ENCODE measurements around the gene VPS37C.

Gene VPS37C

GRCh38 chr11:61119571-61119970 lies 41.7 kb downstream of the VPS37C start:
- H3K4me3 ChIP-seq (ENCODE audit: low read depth, low read length) = no peak overlapping the region

GRCh38 chr11:61119055-61119454 lies 42.2 kb downstream of the VPS37C start:
- no peak overlapping the region for H3K4me3 ChIP-seq (ENCODE audit: low read depth, low read length)

GRCh38 chr11:61118406-61118805 lies 42.8 kb downstream of the VPS37C start:
- H3K4me3 ChIP-seq (ENCODE audit: low read depth, low read length) = no peak overlapping the region

- H3K4me3 ChIP-seq (ENCODE audit: low read depth, low read length) = no peak overlapping the region
Measured at GRCh38 chr11:61118004-61118403, 43.2 kb downstream of the VPS37C start.

- no peak overlapping the region for H3K4me3 ChIP-seq (ENCODE audit: low read depth, low read length)
Measured at GRCh38 chr11:61117168-61117520, 44.1 kb downstream of the VPS37C start.

GRCh38 chr11:61116426-61117167 lies 44.6 kb downstream of the VPS37C start:
- no peak overlapping the region for H3K4me3 ChIP-seq (ENCODE audit: low read depth, low read length)

GRCh38 chr11:61115498-61116224 lies 45.6 kb downstream of the VPS37C start:
- no peak overlapping the region for H3K4me3 ChIP-seq (ENCODE audit: low read depth, low read length)

GRCh38 chr11:61114913-61115312 lies 46.3 kb downstream of the VPS37C start:
- no peak overlapping the region for H3K4me3 ChIP-seq (ENCODE audit: low read depth, low read length)

- no peak overlapping the region for H3K4me3 ChIP-seq (ENCODE audit: low read depth, low read length)
Measured at GRCh38 chr11:61113201-61113600, 48.0 kb downstream of the VPS37C start.

GRCh38 chr11:61112575-61112974 lies 48.7 kb downstream of the VPS37C start:
- H3K4me3 ChIP-seq (ENCODE audit: low read depth, low read length) = no peak overlapping the region

- no peak overlapping the region for H3K4me3 ChIP-seq (ENCODE audit: low read depth, low read length)
Measured at GRCh38 chr11:61111786-61112517, 49.3 kb downstream of the VPS37C start.

- no peak overlapping the region for H3K4me3 ChIP-seq (ENCODE audit: low read depth, low read length)
Measured at GRCh38 chr11:61111050-61111435, 50.2 kb downstream of the VPS37C start.

- no peak overlapping the region for H3K4me3 ChIP-seq (ENCODE audit: low read depth, low read length)
Measured at GRCh38 chr11:61110255-61111049, 50.8 kb downstream of the VPS37C start.

- H3K4me3 ChIP-seq (ENCODE audit: low read depth, low read length) = no peak overlapping the region
Measured at GRCh38 chr11:61109671-61110070, 51.6 kb downstream of the VPS37C start.

- H3K4me3 ChIP-seq (ENCODE audit: low read depth, low read length) = no peak overlapping the region
Measured at GRCh38 chr11:61108847-61109585, 52.2 kb downstream of the VPS37C start.

GRCh38 chr11:61107888-61108287 lies 53.3 kb downstream of the VPS37C start:
- H3K4me3 ChIP-seq (ENCODE audit: low read depth, low read length) = no peak overlapping the region

GRCh38 chr11:61106894-61107470 lies 54.2 kb downstream of the VPS37C start:
- no peak overlapping the region for H3K4me3 ChIP-seq (ENCODE audit: low read depth, low read length)

GRCh38 chr11:61106296-61106695 lies 54.9 kb downstream of the VPS37C start:
- no peak overlapping the region for H3K4me3 ChIP-seq (ENCODE audit: low read depth, low read length)

GRCh38 chr11:61104963-61105362 lies 56.3 kb downstream of the VPS37C start:
- H3K4me3 ChIP-seq (ENCODE audit: low read depth, low read length) = no peak overlapping the region

GRCh38 chr11:61103851-61104423 lies 57.3 kb downstream of the VPS37C start:
- no peak overlapping the region for H3K4me3 ChIP-seq (ENCODE audit: low read depth, low read length)

Measured in iPS-11a (cell line).